H9 (cell line): ENCODE results near the gene SCN5A. TPM values are rescaled to one million over a fixed set of nuclear protein-coding genes. Genes with fewer than 3 reads are reported as not detected.

Experiments used
- DNase-seq: peaks from one replicate; pipeline ENCODE4 v3.0.0-alpha.2; 2017
- H2AFZ ChIP-seq: one replicate; pipeline ENCODE4 v1.6.1; 2013; ENCODE audit warnings: mild to moderate bottlenecking, low read length, control low read depth, moderate library complexity
- H2AK5ac ChIP-seq: 2 replicates; pipeline ENCODE4 v1.6.1; 2013; ENCODE audit warnings: low read length, control low read depth, mixed read lengths; ENCODE audit not compliant: insufficient read length
- H2BK120ac ChIP-seq: one replicate; pipeline ENCODE4 v1.6.1; 2013; ENCODE audit warnings: low read depth, mild to moderate bottlenecking, low read length, control low read depth, inconsistent platforms; ENCODE audit not compliant: poor library complexity, severe bottlenecking
- H2BK12ac ChIP-seq: 2 replicates; pipeline ENCODE4 v1.6.1; 2013; ENCODE audit warnings: low read length, control low read depth, mixed read lengths, low read depth; ENCODE audit not compliant: insufficient read length
- H2BK15ac ChIP-seq: 2 replicates; pipeline ENCODE4 v1.6.1; 2013; ENCODE audit warnings: low read depth, low read length, control low read depth
- H2BK20ac ChIP-seq: one replicate; pipeline ENCODE4 v1.6.1; 2013; ENCODE audit warnings: low read depth, mild to moderate bottlenecking, low read length, control low read depth, inconsistent platforms; ENCODE audit not compliant: poor library complexity, severe bottlenecking
- H2BK5ac ChIP-seq: 2 replicates; pipeline ENCODE4 v1.6.1; 2013; ENCODE audit warnings: low read length, control low read depth, mixed read lengths; ENCODE audit not compliant: insufficient read length
- H3K14ac ChIP-seq: 2 replicates; pipeline ENCODE4 v1.6.1; 2013; ENCODE audit warnings: low read length, control low read depth; ENCODE audit not compliant: insufficient read depth
- H3K18ac ChIP-seq: 2 replicates; pipeline ENCODE4 v1.6.1; 2013; ENCODE audit warnings: low read depth, mild to moderate bottlenecking, mixed read lengths, low read length, control low read depth; ENCODE audit not compliant: insufficient read length
- H3K23ac ChIP-seq: 2 replicates; pipeline ENCODE4 v1.6.1; 2013; ENCODE audit warnings: low read length, control low read depth, mixed read lengths, low read depth; ENCODE audit not compliant: insufficient read length
- H3K23me2 ChIP-seq: 2 replicates; pipeline ENCODE4 v1.6.1; 2013; ENCODE audit warnings: low read depth, mild to moderate bottlenecking, mixed read lengths, low read length, control low read depth; ENCODE audit not compliant: insufficient read length, poor library complexity, severe bottlenecking
- H3K27ac ChIP-seq: 2 replicates; pipeline ENCODE4 v1.5.1; 2013; ENCODE audit warnings: low read length, control low read depth, mixed read lengths, low read depth; ENCODE audit not compliant: insufficient read length
- H3K27me3 ChIP-seq: 2 replicates; pipeline ENCODE4 v1.6.1; 2013; ENCODE audit warnings: low read length, control low read depth, inconsistent platforms; ENCODE audit not compliant: insufficient read depth
- H3K4ac ChIP-seq: 2 replicates; pipeline ENCODE4 v1.6.1; 2013; ENCODE audit warnings: low read depth, mild to moderate bottlenecking, control low read depth, inconsistent platforms, low read length, moderate library complexity
- H3K4me1 ChIP-seq: 2 replicates; pipeline ENCODE4 v1.6.1; 2013; ENCODE audit warnings: low read length, control low read depth, inconsistent platforms; ENCODE audit not compliant: insufficient read depth
- H3K4me2 ChIP-seq: 2 replicates; pipeline ENCODE4 v1.6.1; 2013; ENCODE audit warnings: low read length, control low read depth, mixed read lengths; ENCODE audit not compliant: insufficient read length, insufficient read depth
- H3K56ac ChIP-seq: 2 replicates; pipeline ENCODE4 v1.6.1; 2013; ENCODE audit warnings: low read depth, mild to moderate bottlenecking, mixed read lengths, low read length, control low read depth; ENCODE audit not compliant: insufficient read length
- H3K79me1 ChIP-seq: 2 replicates; pipeline ENCODE4 v1.6.1; 2013; ENCODE audit warnings: low read depth, mild to moderate bottlenecking, moderate library complexity, low read length, control low read depth, inconsistent platforms; ENCODE audit not compliant: insufficient read depth, poor library complexity, severe bottlenecking
- H3K79me2 ChIP-seq: 2 replicates; pipeline ENCODE4 v1.6.1; 2013; ENCODE audit warnings: low read length, control low read depth, inconsistent platforms; ENCODE audit not compliant: insufficient read depth
- H3K9ac ChIP-seq: 2 replicates; pipeline ENCODE4 v1.6.1; 2013; ENCODE audit warnings: low read length, control low read depth, mixed read lengths; ENCODE audit not compliant: insufficient read length; ENCODE audit errors: extremely low read depth
- H3K9me3 ChIP-seq: one replicate; pipeline ENCODE4 v1.6.1; 2013; ENCODE audit warnings: low read depth, low read length, inconsistent platforms; ENCODE audit not compliant: control insufficient read depth
- H3T11ph ChIP-seq: one replicate; pipeline ENCODE4 v1.6.1; 2013; ENCODE audit warnings: mild to moderate bottlenecking, low read length, control low read depth, inconsistent platforms
- H4K20me1 ChIP-seq: one replicate; pipeline ENCODE4 v1.6.1; 2013; ENCODE audit not compliant: control insufficient read depth, insufficient read length, insufficient read depth
- H4K5ac ChIP-seq: 2 replicates; pipeline ENCODE4 v1.6.1; 2013; ENCODE audit warnings: low read depth, mild to moderate bottlenecking, mixed read lengths, low read length, control low read depth; ENCODE audit not compliant: insufficient read length
- H4K8ac ChIP-seq: replicated peaks from 2 replicates; pipeline ENCODE4 v1.6.1; 2013; ENCODE audit warnings: low read length, control low read depth, mixed read lengths, low read depth; ENCODE audit not compliant: insufficient read length
- H4K91ac ChIP-seq: 2 replicates; pipeline ENCODE4 v1.6.1; 2013; ENCODE audit warnings: low read depth, mild to moderate bottlenecking, moderate library complexity, mixed read lengths, low read length, control low read depth; ENCODE audit not compliant: insufficient read length
- H3K27ac Mint-ChIP-seq, 3 experiments: 2 replicates in 2 of 3; 3 replicates in 1 of 3; pipeline ENCODE4 v1.8.0; 2020 to 2021; ENCODE audit warnings: mixed read lengths in 3 of 3, mild to moderate bottlenecking in 1 of 3, moderate library complexity in 1 of 3
- H3K27me3 Mint-ChIP-seq: 2 replicates; pipeline ENCODE4 v1.8.0; 2021; ENCODE audit warnings: low read depth, mild to moderate bottlenecking, moderate library complexity, mixed read lengths
- H3K36me3 Mint-ChIP-seq, 3 experiments: 2 replicates in 2 of 3; 3 replicates in 1 of 3; pipeline ENCODE4 v1.8.0; 2020 to 2021; ENCODE audit warnings: low read depth in 3 of 3, mixed read lengths in 3 of 3; ENCODE audit not compliant: insufficient read depth in 1 of 3
- H3K4me1 Mint-ChIP-seq, 2 experiments: 2 replicates each; pipeline ENCODE4 v1.8.0; 2020; ENCODE audit warnings: mixed read lengths in 2 of 2
- H3K4me3 Mint-ChIP-seq, 2 experiments: 2 replicates in 1 of 2; 3 replicates in 1 of 2; pipeline ENCODE4 v1.8.0; 2020 to 2021; ENCODE audit warnings: mild to moderate bottlenecking in 2 of 2, mixed read lengths in 2 of 2, moderate library complexity in 1 of 2
- H3K9me3 Mint-ChIP-seq, 2 experiments: 2 replicates in 1 of 2; 3 replicates in 1 of 2; pipeline ENCODE4 v1.8.0; 2020; ENCODE audit warnings: mild to moderate bottlenecking in 2 of 2, mixed read lengths in 2 of 2, moderate library complexity in 1 of 2
- CTCF ChIP-seq: fragments of 200-600 bp; sonication (generic); conservative IDR thresholded peaks from 3 replicates; pipeline ENCODE4 v1.8.0; 2021; ENCODE audit warnings: antibody characterized with exemption, mild to moderate bottlenecking
- WGBS: extraction: QIAGEN DNeasy Blood & Tissue Kit; methylation state at CpG from one replicate; pipeline ENCODE4 v1.1.7; 2013; ENCODE audit warnings: missing lambda C conversion rate, low lambda C conversion rate, mixed read lengths; ENCODE audit not compliant: insufficient read length; ENCODE audit errors: extremely low coverage; 5-methylcytosine and 5-hydroxymethylcytosine counted together
- total RNA-seq: library from RNA; stranded (reverse); gene quantifications from 2 replicates; pipeline ENCODE4 v1.2.1, GENCODE V29; 2021

Gene SCN5A
- total RNA-seq, 1 experiment from 2014 or later = 6.5 TPM

DNA sequence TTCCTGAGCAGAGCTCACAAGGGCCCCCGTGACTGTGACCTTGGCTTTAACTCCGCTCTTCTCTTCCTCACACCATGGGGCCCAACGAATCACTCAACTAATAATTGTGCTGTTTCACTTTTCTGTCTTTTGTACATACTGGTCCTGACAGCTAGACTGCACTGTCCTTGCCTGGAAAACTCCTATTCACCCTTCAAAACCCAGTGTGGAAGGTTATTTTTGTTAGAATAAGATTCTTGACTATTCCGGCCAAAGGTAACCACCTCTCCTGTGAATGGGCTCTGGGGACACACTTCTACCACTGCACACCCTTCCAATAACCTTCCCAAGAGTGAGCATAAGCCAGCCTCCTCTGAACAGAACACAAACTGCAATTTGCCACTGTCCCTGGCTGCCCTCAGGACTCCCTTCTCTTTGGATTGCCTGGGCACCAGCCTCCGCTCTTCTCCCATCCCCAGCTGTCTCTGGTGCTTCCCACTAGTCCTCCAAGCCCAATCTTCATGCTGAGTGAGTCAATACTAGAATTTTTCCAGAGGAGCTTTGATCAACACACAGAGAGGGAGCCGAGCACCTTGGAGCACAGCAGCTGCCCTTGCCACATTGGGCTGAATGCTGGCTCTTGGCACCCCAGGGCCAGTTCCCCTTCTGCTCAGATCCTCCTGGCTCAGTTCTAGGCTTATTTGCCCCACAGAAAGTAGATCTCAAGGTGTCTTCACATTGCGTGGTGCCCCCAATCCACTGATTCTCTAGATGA lies 2.1 kb downstream of the SCN5A start:
- Histone ChIP-seq H4K91ac (no peak overlapping the region), H2BK120ac (no peak overlapping the region), H3K79me1 (no peaks in the 10 kb centered on the region), H3K56ac (no peak overlapping the region), H2BK12ac (no peak overlapping the region), H2BK5ac (no peak overlapping the region), H3K4me2 (no peak overlapping the region), H3K23ac (no peak overlapping the region), H2BK20ac (no peak overlapping the region), H3K4me1 (no peaks in the 10 kb centered on the region), H4K20me1 (no peaks in the 10 kb centered on the region), H3K4ac (no peak overlapping the region), H3K18ac (no peak overlapping the region), H3T11ph (no peak overlapping the region), H2AK5ac (no peak overlapping the region), H4K8ac (no peak overlapping the region), H3K27me3 (peaks cover 21% of the 10 kb centered on the region; the same call in 1 of the 2 replicates), H3K9ac (no peak overlapping the region), H2BK15ac (no peak overlapping the region), H3K79me2 (no peaks in the 10 kb centered on the region), H3K9me3 (no peaks in the 10 kb centered on the region), H3K27ac (no peak overlapping the region), H3K23me2 (peaks cover 12% of the 10 kb centered on the region), H4K5ac (no peak overlapping the region), H2AFZ (no peak overlapping the region), H3K14ac (no peak overlapping the region)
- Mint-ChIP-seq H3K27ac (no peak overlapping the region), H3K4me1 (peaks cover 10 to 11% of the 10 kb centered on the region in 2 experiments), H3K27me3 (peaks cover 16% of the 10 kb centered on the region), H3K9me3 (no peaks in the 10 kb centered on the region), H3K4me3 (no peak overlapping the region), H3K36me3 (no peaks in the 10 kb centered on the region; a peak in 1 of 7 replicates)
- WGBS = no CpG with 5 or more reads among the region's 7 CpGs
- DNase-seq = no peak
- no peak for TF ChIP-seq CTCF
